GM12864 (cell line): ENCODE measurements around the gene URB1.

Source experiments
- DNase-seq: peaks from one replicate; pipeline ENCODE4 v3.0.0-alpha.2; 2011; ENCODE audit warnings: low read depth
- H3K4me3 ChIP-seq: 2 replicates; pipeline ENCODE4 v1.5.1; 2011; ENCODE audit warnings: mild to moderate bottlenecking, low read depth, low read length, control low read depth
- CTCF ChIP-seq: IDR thresholded peaks from 2 replicates; pipeline ENCODE4 v1.5.1; 2011; ENCODE audit warnings: low read depth, mild to moderate bottlenecking, moderate library complexity, low read length, control low read depth, inconsistent platforms; ENCODE audit errors: missing control alignments

Gene URB1

DNA sequence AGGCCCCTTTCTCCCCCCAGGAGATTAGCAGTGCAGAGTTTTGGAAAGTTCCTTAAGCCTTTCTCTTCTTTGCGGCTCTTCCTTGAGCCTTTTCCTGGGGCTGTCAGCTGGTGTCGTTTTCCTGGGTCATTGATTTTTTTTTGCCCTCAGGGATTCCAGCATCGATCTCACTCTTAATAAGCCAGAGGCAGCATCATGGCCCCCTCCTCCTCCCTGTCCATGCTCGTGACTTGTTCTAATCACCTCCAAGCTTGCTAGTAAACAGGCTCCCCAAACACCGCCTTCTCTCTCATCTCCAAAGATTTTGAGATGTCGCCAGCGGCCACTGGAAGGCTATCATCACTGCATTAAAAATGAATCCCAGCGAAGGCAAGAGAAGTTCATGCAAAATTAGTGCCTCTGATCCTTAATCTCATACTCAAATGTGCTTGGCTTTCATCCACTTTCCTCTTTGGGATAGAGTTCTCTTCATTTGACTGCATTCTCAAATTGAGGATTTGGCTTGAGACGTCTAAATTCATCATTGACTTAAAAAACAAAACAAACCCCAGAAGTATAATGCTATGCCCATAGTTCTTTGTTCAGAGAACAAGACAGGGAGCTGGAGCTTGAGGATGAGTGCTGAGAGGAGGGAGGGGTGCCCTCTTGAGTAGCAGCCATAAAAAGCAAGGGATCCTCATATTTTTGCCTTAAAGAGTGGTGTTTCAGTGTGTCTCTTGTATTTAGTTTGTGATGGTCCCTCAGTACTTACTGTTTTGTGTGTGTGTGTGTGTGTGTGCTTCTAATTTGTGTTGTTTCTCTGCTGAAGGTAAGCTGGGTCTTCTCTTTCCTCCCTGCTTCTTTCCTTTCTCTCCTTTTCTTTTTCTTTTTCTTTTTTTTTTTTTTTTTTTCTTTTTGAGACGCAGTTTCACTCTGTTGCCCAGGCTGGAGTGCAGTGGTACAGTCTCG, 22.9 kb upstream of the URB1 start:
- TF ChIP-seq CTCF = no peak
- H3K4me3 ChIP-seq = no peak overlapping the region
- DNase-seq = no peak

DNA sequence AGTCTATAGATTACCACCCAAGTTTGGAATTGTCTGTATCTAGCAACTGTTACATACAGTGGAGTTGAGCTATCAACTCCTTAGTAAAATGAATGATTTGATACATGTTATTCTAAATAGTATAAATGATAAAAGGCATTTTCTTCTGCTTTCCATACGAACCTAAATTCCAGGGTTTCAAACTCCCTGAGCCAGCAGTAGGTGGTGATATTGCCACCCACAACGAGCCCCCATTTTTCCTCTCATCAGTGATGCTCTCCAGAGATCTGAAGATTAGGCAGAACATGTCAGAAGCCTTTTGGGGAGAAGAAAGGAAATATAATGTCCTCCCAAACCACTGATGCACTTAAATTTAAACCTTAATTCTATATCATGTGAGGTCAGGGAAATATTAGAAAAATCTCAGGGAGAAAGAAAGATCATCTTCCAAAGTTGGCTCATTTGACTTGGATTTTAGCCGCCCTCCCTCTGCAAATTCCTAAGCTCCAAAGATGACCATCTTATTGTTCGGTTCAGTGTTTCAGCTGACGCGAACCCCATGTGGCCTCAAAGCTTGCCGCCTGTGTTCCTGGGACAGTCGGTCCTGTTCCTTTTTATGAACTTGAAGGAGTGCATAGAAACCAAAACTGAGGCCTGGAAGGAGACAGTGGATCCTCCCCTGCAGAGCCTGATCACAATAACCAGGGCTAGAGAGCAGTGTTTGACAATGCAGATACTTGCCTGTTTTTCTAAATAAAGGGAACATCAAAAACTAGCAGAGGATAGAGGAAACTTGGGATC, 22.0 kb upstream of the URB1 start:
- no peak for TF ChIP-seq CTCF
- H3K4me3 ChIP-seq = no peak overlapping the region
- DNase-seq = no peak

- no peak for DNase-seq
- H3K4me3 ChIP-seq = no peak overlapping the region
- TF ChIP-seq CTCF = no peak
These were observed 21.1 kb upstream of the URB1 start for GRCh38 chr21:32413697-32414578.

GRCh38 chr21:32413015-32413504, 20.2 kb upstream of the URB1 start:
- no peak for TF ChIP-seq CTCF
- no peak for DNase-seq
- no peak overlapping the region for H3K4me3 ChIP-seq

DNA sequence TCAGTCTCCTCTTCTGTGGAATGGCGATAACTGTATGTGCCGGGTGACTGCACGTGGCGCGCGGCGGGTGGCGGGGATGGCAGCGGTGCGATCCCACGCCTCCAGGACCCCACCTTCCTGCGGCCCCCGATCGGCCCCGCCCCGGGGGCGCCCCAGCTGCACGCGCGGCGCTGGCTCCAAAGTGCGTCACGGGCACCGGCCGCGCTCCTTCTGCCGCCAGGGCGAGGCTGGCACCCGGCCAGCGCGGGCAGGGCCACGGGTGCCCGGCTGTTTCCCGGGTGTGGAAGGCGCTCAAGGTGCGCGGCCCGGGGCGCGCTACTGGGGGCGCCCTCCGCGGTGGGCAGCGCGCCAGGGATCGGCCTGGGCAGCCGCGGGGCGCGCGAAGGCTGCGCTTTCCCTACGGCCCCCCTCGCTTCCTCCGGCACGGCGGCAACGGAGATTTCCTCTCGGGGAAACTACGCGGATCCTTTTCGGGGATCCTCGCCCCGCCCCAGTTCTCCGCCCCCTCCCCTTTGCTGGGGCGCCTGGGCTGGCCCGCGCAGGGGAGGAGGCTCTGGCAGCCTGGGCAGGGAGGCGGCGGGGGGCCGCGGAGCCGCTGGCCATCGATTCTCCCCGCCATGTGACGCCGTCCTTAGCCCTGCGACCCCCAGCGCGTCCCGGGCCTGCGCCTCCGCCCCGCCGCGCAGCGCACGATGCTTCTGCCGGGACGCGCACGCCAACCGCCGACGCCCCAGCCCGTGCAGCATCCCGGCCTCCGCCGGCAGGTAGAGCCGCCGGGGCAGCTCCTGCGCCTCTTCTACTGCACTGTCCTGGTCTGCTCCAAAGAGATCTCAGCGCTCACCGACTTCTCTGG, 19.6 kb upstream of the URB1 start, which contains the start of gene EVA1C:
EVA1C (plus strand) TSS at position 545 of the 853 bp plus-strand sequence; CDS start at position 693, 148 bp downstream.
- peak within 1 kb of the TSS; percentile 16 for H3K4me3 ChIP-seq
- no peak for DNase-seq
- no peak for TF ChIP-seq CTCF
